ENCODE results near the gene GALNT18.

Gene GALNT18

GRCh38 chr11:11247086-11247485 is 374.7 kb downstream of the GALNT18 start:
- H3K4me1 Mint-ChIP-seq = peaks cover 38% of the 10 kb centered on the region
- peak overlapping the region; percentile 46 for H3K27ac Mint-ChIP-seq
- H3K9me3 Mint-ChIP-seq = peaks cover 10% of the 10 kb centered on the region
- H3K27me3 Mint-ChIP-seq = no peaks in the 10 kb centered on the region
- no peak for ATAC-seq
- no peaks in the 10 kb centered on the region for H3K36me3 Mint-ChIP-seq
- no peak overlapping the region for H3K4me3 Mint-ChIP-seq

- Mint-ChIP-seq H3K27me3 (no peaks in the 10 kb centered on the region), H3K4me3 (no peak overlapping the region)
- no peak for ATAC-seq
These were observed 375.6 kb downstream of the GALNT18 start for GRCh38 chr11:11246166-11246565.

GRCh38 chr11:11245453-11245852 is 376.4 kb downstream of the GALNT18 start:
- no peak for ATAC-seq
- Mint-ChIP-seq H3K9me3 (peaks cover 13% of the 10 kb centered on the region), H3K4me1 (peaks cover 33% of the 10 kb centered on the region), H3K4me3 (no peak overlapping the region), H3K27ac (no peak overlapping the region), H3K27me3 (no peaks in the 10 kb centered on the region), H3K36me3 (no peaks in the 10 kb centered on the region)

More at GRCh38 chr11:11246166-11246565, 375.6 kb downstream of the GALNT18 start:
- Mint-ChIP-seq H3K36me3 (no peaks in the 10 kb centered on the region), H3K27ac (peak overlapping the region; percentile 46), H3K9me3 (peaks cover 11% of the 10 kb centered on the region), H3K4me1 (peaks cover 33% of the 10 kb centered on the region)

GRCh38 chr11:11244470-11245080 is 377.2 kb downstream of the GALNT18 start:
- peak; percentile 49 for ATAC-seq
- no peaks in the 10 kb centered on the region for H3K27me3 Mint-ChIP-seq
- H3K36me3 Mint-ChIP-seq = no peaks in the 10 kb centered on the region
- H3K4me3 Mint-ChIP-seq = no peak overlapping the region
- H3K9me3 Mint-ChIP-seq = peaks cover 13% of the 10 kb centered on the region
- H3K27ac Mint-ChIP-seq = no peak overlapping the region
- H3K4me1 Mint-ChIP-seq = peaks cover 33% of the 10 kb centered on the region

GRCh38 chr11:11243590-11244469 is 378.0 kb downstream of the GALNT18 start:
- Mint-ChIP-seq H3K27ac (peak overlapping the region; percentile 50), H3K4me1 (peaks cover 33% of the 10 kb centered on the region), H3K4me3 (no peak overlapping the region), H3K27me3 (no peaks in the 10 kb centered on the region), H3K36me3 (no peaks in the 10 kb centered on the region), H3K9me3 (peaks cover 13% of the 10 kb centered on the region)
- ATAC-seq = peak; percentile 91

GRCh38 chr11:11243209-11243589 is 378.6 kb downstream of the GALNT18 start:
- no peaks in the 10 kb centered on the region for H3K27me3 Mint-ChIP-seq
- no peak overlapping the region for H3K4me3 Mint-ChIP-seq
- H3K36me3 Mint-ChIP-seq = no peaks in the 10 kb centered on the region
- peaks cover 13% of the 10 kb centered on the region for H3K9me3 Mint-ChIP-seq
- H3K27ac Mint-ChIP-seq = peak overlapping the region; percentile 50
- peaks cover 33% of the 10 kb centered on the region for H3K4me1 Mint-ChIP-seq
- ATAC-seq = no peak

- Mint-ChIP-seq H3K36me3 (no peaks in the 10 kb centered on the region), H3K27ac (no peak overlapping the region), H3K4me3 (no peak overlapping the region), H3K9me3 (peaks cover 4% of the 10 kb centered on the region), H3K4me1 (peaks cover 28% of the 10 kb centered on the region), H3K27me3 (no peaks in the 10 kb centered on the region)
- ATAC-seq = no peak
These were observed 380.5 kb downstream of the GALNT18 start for GRCh38 chr11:11241284-11241683.

GRCh38 chr11:11239959-11240358 is 381.8 kb downstream of the GALNT18 start:
- H3K27ac Mint-ChIP-seq = no peak overlapping the region
- H3K27me3 Mint-ChIP-seq = no peaks in the 10 kb centered on the region
- no peaks in the 10 kb centered on the region for H3K36me3 Mint-ChIP-seq
- ATAC-seq = no peak
- H3K4me1 Mint-ChIP-seq = peaks cover 25% of the 10 kb centered on the region
- peaks cover 3% of the 10 kb centered on the region for H3K9me3 Mint-ChIP-seq
- H3K4me3 Mint-ChIP-seq = no peak overlapping the region

GRCh38 chr11:11237070-11237832 is 384.6 kb downstream of the GALNT18 start:
- H3K27me3 Mint-ChIP-seq = no peaks in the 10 kb centered on the region
- H3K9me3 Mint-ChIP-seq = peaks cover 3% of the 10 kb centered on the region
- no peak for ATAC-seq
- no peak overlapping the region for H3K4me3 Mint-ChIP-seq
- peaks cover 5% of the 10 kb centered on the region for H3K4me1 Mint-ChIP-seq
- H3K27ac Mint-ChIP-seq = no peak overlapping the region
- H3K36me3 Mint-ChIP-seq = no peaks in the 10 kb centered on the region

GRCh38 chr11:11236498-11237059 is 385.2 kb downstream of the GALNT18 start:
- Mint-ChIP-seq H3K36me3 (no peaks in the 10 kb centered on the region), H3K9me3 (peaks cover 3% of the 10 kb centered on the region)

GRCh38 chr11:11231763-11232162 is 390.0 kb downstream of the GALNT18 start:
- ATAC-seq = no peak
- H3K9me3 Mint-ChIP-seq = no peaks in the 10 kb centered on the region
- no peaks in the 10 kb centered on the region for H3K36me3 Mint-ChIP-seq
- H3K27ac Mint-ChIP-seq = no peak overlapping the region
- no peak overlapping the region for H3K4me3 Mint-ChIP-seq
- no peaks in the 10 kb centered on the region for H3K4me1 Mint-ChIP-seq
- peaks cover 19% of the 10 kb centered on the region for H3K27me3 Mint-ChIP-seq

More at GRCh38 chr11:11236498-11237059, 385.2 kb downstream of the GALNT18 start:
- no peak for ATAC-seq
- H3K4me1 Mint-ChIP-seq = no peaks in the 10 kb centered on the region
- no peak overlapping the region for H3K4me3 Mint-ChIP-seq
- no peak overlapping the region for H3K27ac Mint-ChIP-seq
- no peaks in the 10 kb centered on the region for H3K27me3 Mint-ChIP-seq

- Mint-ChIP-seq H3K4me3 (no peak overlapping the region), H3K4me1 (no peaks in the 10 kb centered on the region), H3K27ac (no peak overlapping the region), H3K9me3 (no peaks in the 10 kb centered on the region), H3K36me3 (no peaks in the 10 kb centered on the region), H3K27me3 (peaks cover 19% of the 10 kb centered on the region)
- ATAC-seq = peak; percentile 35
These were observed 390.8 kb downstream of the GALNT18 start for GRCh38 chr11:11230802-11231562.

GRCh38 chr11:11230087-11230486 is 391.7 kb downstream of the GALNT18 start:
- Mint-ChIP-seq H3K4me3 (no peak overlapping the region), H3K27ac (no peak overlapping the region), H3K27me3 (peaks cover 19% of the 10 kb centered on the region), H3K4me1 (no peaks in the 10 kb centered on the region), H3K9me3 (no peaks in the 10 kb centered on the region), H3K36me3 (no peaks in the 10 kb centered on the region)
- ATAC-seq = no peak

- no peaks in the 10 kb centered on the region for H3K4me1 Mint-ChIP-seq
- H3K36me3 Mint-ChIP-seq = no peaks in the 10 kb centered on the region
- H3K9me3 Mint-ChIP-seq = no peaks in the 10 kb centered on the region
- no peak for ATAC-seq
- H3K27me3 Mint-ChIP-seq = peaks cover 19% of the 10 kb centered on the region
- no peak overlapping the region for H3K27ac Mint-ChIP-seq
- no peak overlapping the region for H3K4me3 Mint-ChIP-seq
These were observed 392.2 kb downstream of the GALNT18 start for GRCh38 chr11:11229647-11230046.
